Cardiac fibroblast (primary cell): Measurements from ENCODE around the gene PRPSAP1.

ENCODE experiments used
- DNase-seq, 2 donors: peaks; one replicate each; pipeline versions ENCODE4 v3.0.0 to v3.0.0-alpha.2; 2010; ENCODE audit warnings: low read depth in 2 of 2
- H3K4me3 ChIP-seq, 2 donors: replicated peaks in 1 of 2; 1 replicate in 1 of 2; 2 replicates in 1 of 2; pipeline ENCODE4 v1.5.1; 2011; ENCODE audit warnings: low read depth in 2 of 2, low read length in 2 of 2, mild to moderate bottlenecking in 2 of 2, moderate library complexity in 1 of 2
- CTCF ChIP-seq: IDR thresholded peaks from one replicate; pipeline ENCODE4 v1.5.1; 2011; ENCODE audit warnings: low read depth, mild to moderate bottlenecking, low read length, inconsistent platforms

PRPSAP1 gene

DNA sequence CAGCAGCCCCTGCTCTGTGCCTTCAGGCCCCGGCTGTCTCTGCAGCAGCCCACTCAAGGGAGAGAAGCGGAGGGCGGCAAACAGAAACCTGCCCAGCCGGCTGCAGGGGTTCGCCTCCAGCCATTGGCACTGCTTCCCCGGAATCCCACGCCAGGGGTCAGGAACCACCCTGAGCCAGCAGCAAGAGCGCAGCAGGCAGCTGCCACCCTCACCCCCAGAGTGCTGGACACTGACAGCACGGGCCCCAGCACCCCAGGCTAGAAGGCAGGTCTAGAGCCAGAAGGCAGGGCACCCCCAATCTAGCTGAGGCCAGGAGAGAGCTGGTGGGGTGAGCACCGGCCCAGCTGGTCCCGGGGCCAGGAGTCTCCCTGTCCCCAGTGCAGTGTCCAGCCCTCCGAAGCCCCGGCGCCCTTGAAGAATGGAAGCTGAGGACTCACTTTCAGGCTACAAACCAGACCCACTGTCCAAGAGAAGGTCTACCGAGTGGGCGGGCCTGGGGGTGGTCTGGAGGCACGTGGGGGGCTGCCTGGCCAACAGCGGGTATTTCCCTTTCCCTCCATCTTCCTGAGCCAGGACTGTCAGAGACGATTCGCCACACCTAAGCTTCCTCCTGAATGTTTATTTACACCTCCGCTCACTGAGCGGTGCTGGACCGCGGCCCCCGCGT is 80.1 kb downstream of the PRPSAP1 start:
- H3K4me3 ChIP-seq = no peak overlapping the region
- no peak for DNase-seq
- no peak for TF ChIP-seq CTCF

GRCh38 chr17:76272541-76273444 is 80.9 kb downstream of the PRPSAP1 start:
- TF ChIP-seq CTCF = no peak
- H3K4me3 ChIP-seq = no peak overlapping the region
- no peak for DNase-seq

GRCh38 chr17:76271669-76272540 is 81.8 kb downstream of the PRPSAP1 start:
- TF ChIP-seq CTCF = no peak
- H3K4me3 ChIP-seq = no peak overlapping the region
- DNase-seq = peak in 1 of 2 donors; percentile 22

DNA sequence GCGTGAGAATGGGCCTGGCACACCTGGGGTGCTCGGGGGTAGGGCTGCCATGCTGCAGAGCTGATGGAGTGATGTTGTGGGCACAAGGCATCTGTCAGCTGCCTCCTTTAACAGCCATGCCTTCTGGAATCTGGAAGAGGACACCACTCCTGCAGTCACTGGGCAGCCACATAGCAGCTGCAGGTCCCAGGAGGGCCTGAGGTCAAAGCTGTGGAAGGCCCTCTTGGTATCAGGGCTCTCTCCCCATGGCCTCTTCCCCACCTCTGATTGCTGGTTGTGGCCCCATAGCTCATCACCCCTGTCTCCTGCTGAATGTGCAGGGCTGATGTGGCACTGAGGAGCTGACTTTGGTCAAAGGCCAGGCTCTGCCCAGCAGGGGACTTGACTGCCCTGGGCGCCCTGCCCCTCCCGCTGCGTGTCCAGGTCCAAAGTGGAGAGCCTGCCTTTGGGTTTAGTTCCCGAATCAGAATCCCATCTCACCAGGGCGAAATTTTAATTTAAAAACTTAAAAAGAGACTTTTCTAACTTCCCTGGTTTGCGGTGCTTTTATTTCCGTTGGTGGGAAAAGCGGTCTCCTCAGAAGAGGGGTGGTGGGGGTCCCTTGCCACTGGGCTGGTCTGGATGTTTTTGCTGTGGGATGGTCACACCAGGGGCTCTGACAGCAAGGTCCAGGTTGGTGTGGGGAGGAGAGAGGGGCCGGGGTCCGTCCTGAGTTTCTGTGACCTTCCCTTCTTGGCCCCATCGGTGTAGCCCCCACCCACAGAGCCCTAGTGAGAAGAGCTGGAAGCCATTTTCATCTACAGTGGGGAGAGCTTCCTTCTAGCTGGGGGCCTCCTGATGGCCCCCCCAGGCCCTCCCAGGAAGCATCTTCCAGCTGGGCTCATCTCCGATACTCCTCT is 82.7 kb downstream of the PRPSAP1 start:
- no peak for TF ChIP-seq CTCF
- no peak overlapping the region for H3K4me3 ChIP-seq
- DNase-seq = no peak

- no peak for DNase-seq
- TF ChIP-seq CTCF = no peak
- no peak overlapping the region for H3K4me3 ChIP-seq
Observed at GRCh38 chr17:76270127-76270592, 83.6 kb downstream of the PRPSAP1 start.
